Stimulated activated CD4-positive, alpha-beta T cell treated with anti-CD3 and anti-CD28 coated beads, Interleukin-15, amount 100 ng/mL, for 24 hours (primary cell): ENCODE measurements around the gene KCTD5.
A peak's percentile ranks its signal among the peaks of the same experiment; 100 is the strongest.
"Not testable (repeated sequence)": the region's sequence is repeated elsewhere in the genome, so short reads cannot be mapped to it uniquely, and the experiment has no call there.

ENCODE experiments used
- DNase-seq: peaks from one replicate; pipeline ENCODE4 v3.0.0-alpha.2; 2020

Gene KCTD5

GRCh38 chr16:2710711-2711231, 28.4 kb downstream of the KCTD5 start:
- DNase-seq, result no peak

- no peak for DNase-seq
Observed at GRCh38 chr16:2711370-2712062, 29.2 kb downstream of the KCTD5 start.

GRCh38 chr16:2712063-2712441, 29.7 kb downstream of the KCTD5 start:
- no peak for DNase-seq

GRCh38 chr16:2712546-2712945, 30.2 kb downstream of the KCTD5 start:
- no peak for DNase-seq

GRCh38 chr16:2713523-2713922, 31.2 kb downstream of the KCTD5 start:
- no peak for DNase-seq

GRCh38 chr16:2713985-2714774, 31.9 kb downstream of the KCTD5 start:
- no peak for DNase-seq

GRCh38 chr16:2715064-2715463, 32.7 kb downstream of the KCTD5 start:
- DNase-seq, result no peak

GRCh38 chr16:2715519-2715918, 33.2 kb downstream of the KCTD5 start:
- peak; percentile 83 for DNase-seq

GRCh38 chr16:2715966-2716885, 33.9 kb downstream of the KCTD5 start:
- DNase-seq, result no peak

- no peak for DNase-seq
Observed at GRCh38 chr16:2716948-2717347, 34.6 kb downstream of the KCTD5 start.

GRCh38 chr16:2717383-2718263, 35.3 kb downstream of the KCTD5 start:
- DNase-seq, result no peak

- no peak for DNase-seq
Observed at GRCh38 chr16:2719328-2720063, 37.2 kb downstream of the KCTD5 start.

GRCh38 chr16:2720064-2720457, 37.7 kb downstream of the KCTD5 start, which contains the start of gene PRSS27:
Gene PRSS27, minus strand, starts transcription at chr16:2720224. Its CDS starts 64 bp downstream, at chr16:2720160.
- no peak for DNase-seq

GRCh38 chr16:2720719-2721633, 38.7 kb downstream of the KCTD5 start:
- DNase-seq, result peak; percentile 93

GRCh38 chr16:2721634-2722173, 39.4 kb downstream of the KCTD5 start:
- DNase-seq, result not testable (repeated sequence)

GRCh38 chr16:2724088-2724676, 41.9 kb downstream of the KCTD5 start:
- no peak for DNase-seq

GRCh38 chr16:2724816-2725348, 42.6 kb downstream of the KCTD5 start:
- DNase-seq, result no peak

- DNase-seq, result no peak
Observed at GRCh38 chr16:2726923-2727322, 44.6 kb downstream of the KCTD5 start.

- DNase-seq, result no peak
Observed at GRCh38 chr16:2728034-2728433, 45.7 kb downstream of the KCTD5 start.
